Sigmoid colon (tissue), 4 donors: Measurements from ENCODE around the gene PALMD.

Experiments used
- EP300 ChIP-seq, 4 donors: sonication (generic); formaldehyde crosslinking; IDR thresholded peaks; one replicate each; pipeline ENCODE4 v1.6.1; 2017; ENCODE audit warnings: antibody characterized with exemption in 4 of 4
- POLR2A ChIP-seq, 2 donors: fragments of 450-650 bp; IDR thresholded peaks; one replicate each; pipeline ENCODE4 v1.6.1; 2016; ENCODE audit warnings: antibody characterized with exemption in 2 of 2, mild to moderate bottlenecking in 2 of 2, moderate library complexity in 2 of 2
- POLR2AphosphoS5 ChIP-seq, 4 donors: sonication (generic); formaldehyde crosslinking; IDR thresholded peaks; one replicate each; pipeline ENCODE4 v1.6.1; 2017; ENCODE audit warnings: antibody characterized with exemption in 4 of 4
- TF ChIP-seq, protein P1 (sequence below), 4 experiments: fragments of 450-650 bp in 3 of 4; fragments of 200-600 bp in 1 of 4; IDR thresholded peaks; one replicate each; pipeline ENCODE4 v1.5.1; 2016 to 2019; ENCODE audit warnings: antibody characterized with exemption in 4 of 4, mild to moderate bottlenecking in 3 of 4, moderate library complexity in 2 of 4

- TF ChIP-seq, protein P1, sequence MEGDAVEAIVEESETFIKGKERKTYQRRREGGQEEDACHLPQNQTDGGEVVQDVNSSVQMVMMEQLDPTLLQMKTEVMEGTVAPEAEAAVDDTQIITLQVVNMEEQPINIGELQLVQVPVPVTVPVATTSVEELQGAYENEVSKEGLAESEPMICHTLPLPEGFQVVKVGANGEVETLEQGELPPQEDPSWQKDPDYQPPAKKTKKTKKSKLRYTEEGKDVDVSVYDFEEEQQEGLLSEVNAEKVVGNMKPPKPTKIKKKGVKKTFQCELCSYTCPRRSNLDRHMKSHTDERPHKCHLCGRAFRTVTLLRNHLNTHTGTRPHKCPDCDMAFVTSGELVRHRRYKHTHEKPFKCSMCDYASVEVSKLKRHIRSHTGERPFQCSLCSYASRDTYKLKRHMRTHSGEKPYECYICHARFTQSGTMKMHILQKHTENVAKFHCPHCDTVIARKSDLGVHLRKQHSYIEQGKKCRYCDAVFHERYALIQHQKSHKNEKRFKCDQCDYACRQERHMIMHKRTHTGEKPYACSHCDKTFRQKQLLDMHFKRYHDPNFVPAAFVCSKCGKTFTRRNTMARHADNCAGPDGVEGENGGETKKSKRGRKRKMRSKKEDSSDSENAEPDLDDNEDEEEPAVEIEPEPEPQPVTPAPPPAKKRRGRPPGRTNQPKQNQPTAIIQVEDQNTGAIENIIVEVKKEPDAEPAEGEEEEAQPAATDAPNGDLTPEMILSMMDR (IDR thresholded peaks at IDR 0.05), result no peak
- TF ChIP-seq POLR2A (IDR thresholded peaks at IDR 0.05) (no peak), EP300 (IDR thresholded peaks at IDR 0.05) (no peak), POLR2AphosphoS5 (IDR thresholded peaks at IDR 0.05) (no peak)
Measured at GRCh38 chr1:99725996-99726395, 80.1 kb downstream of the PALMD start.
